GM23248 (cell line): ENCODE results near the gene RRAS. TPM values are rescaled to one million over a fixed set of nuclear protein-coding genes. Genes with fewer than 3 reads are reported as not detected.

Source experiments
- DNase-seq: peaks from one replicate; pipeline ENCODE4 v3.0.0-alpha.2; 2015
- H2AFZ ChIP-seq: fragments of 200-600 bp; sonication (generic); 2 replicates; pipeline ENCODE4 v1.6.1; 2016; ENCODE audit warnings: antibody characterized with exemption
- H3F3A ChIP-seq: fragments of 200-600 bp; sonication (generic); 2 replicates; pipeline ENCODE4 v1.6.1; 2016; ENCODE audit warnings: mild to moderate bottlenecking, antibody characterized with exemption, mixed run types; ENCODE audit not compliant: insufficient read depth
- H3K27ac ChIP-seq: fragments of 200-600 bp; sonication (generic); 2 replicates; pipeline ENCODE4 v1.5.1; 2016; ENCODE audit warnings: mild to moderate bottlenecking
- H3K27me3 ChIP-seq: fragments of 200-600 bp; sonication (generic); replicated peaks from 2 replicates; pipeline ENCODE4 v1.6.1; 2016; ENCODE audit warnings: mild to moderate bottlenecking; ENCODE audit not compliant: insufficient read depth
- H3K36me3 ChIP-seq: fragments of 200-600 bp; sonication (generic); 2 replicates; pipeline ENCODE4 v1.6.1; 2016; ENCODE audit warnings: low read depth, mild to moderate bottlenecking
- H3K4me1 ChIP-seq: fragments of 200-600 bp; sonication (generic); 2 replicates; pipeline ENCODE4 v1.6.1; 2016; ENCODE audit warnings: mild to moderate bottlenecking; ENCODE audit not compliant: insufficient read depth
- H3K4me2 ChIP-seq: fragments of 200-600 bp; sonication (generic); one replicate; pipeline ENCODE4 v1.6.1; 2016; ENCODE audit warnings: mild to moderate bottlenecking; ENCODE audit not compliant: unreplicated experiment
- H3K4me3 ChIP-seq: fragments of 200-600 bp; sonication (generic); 2 replicates; pipeline ENCODE4 v1.5.1; 2016; ENCODE audit warnings: mild to moderate bottlenecking
- H3K79me2 ChIP-seq: fragments of 200-600 bp; sonication (generic); 2 replicates; pipeline ENCODE4 v1.6.1; 2016; ENCODE audit warnings: mild to moderate bottlenecking; ENCODE audit not compliant: insufficient read depth
- H3K9ac ChIP-seq: fragments of 200-600 bp; sonication (generic); 2 replicates; pipeline ENCODE4 v1.6.1; 2016; ENCODE audit warnings: mild to moderate bottlenecking
- H3K9me2 ChIP-seq: fragments of 200-600 bp; sonication (generic); 2 replicates; pipeline ENCODE4 v1.6.1; 2016; ENCODE audit warnings: mixed run types, mild to moderate bottlenecking, moderate library complexity; ENCODE audit not compliant: insufficient read depth
- H3K9me3 ChIP-seq: fragments of 200-600 bp; sonication (generic); one replicate; pipeline ENCODE4 v1.6.1; 2017; ENCODE audit warnings: low read depth
- H4K20me1 ChIP-seq: fragments of 200-600 bp; sonication (generic); 2 replicates; pipeline ENCODE4 v1.6.0; 2016; ENCODE audit not compliant: insufficient read depth
- EZH2 ChIP-seq: fragments of 200-600 bp; sonication (generic); IDR thresholded peaks from 2 replicates; pipeline ENCODE4 v1.6.1; 2018; ENCODE audit warnings: antibody characterized with exemption, mild to moderate bottlenecking; ENCODE audit not compliant: insufficient read depth, poor library complexity, severe bottlenecking
- EZH2phosphoT487 ChIP-seq: fragments of 200-600 bp; sonication (generic); IDR thresholded peaks from 2 replicates; pipeline ENCODE4 v1.6.1; 2018; ENCODE audit warnings: antibody characterized with exemption, moderate library complexity, mild to moderate bottlenecking, low read depth; ENCODE audit not compliant: insufficient read depth
- WGBS, 2 experiments: methylation state at CpG; one replicate each; pipeline ENCODE4 v1.1.6; 2015 to 2017; ENCODE audit warnings: low lambda C conversion rate in 2 of 2, low coverage in 1 of 2; ENCODE audit errors: missing lambda C conversion rate in 2 of 2; 5-methylcytosine and 5-hydroxymethylcytosine counted together
- in situ Hi-C: fragments of 300-500 bp; cut with MboI; formaldehyde crosslinking; loops from 2 replicates; pipeline ENCODE4 v1.15.0; 2020
- polyA plus RNA-seq: library from polyadenylated mRNA; unstranded; fragments of >200 nt; fragmentation: Nextera tagmentation; extraction: Ambion mirVana; gene quantifications from 2 replicates; pipeline ENCODE4 v1.2.1, GENCODE V29; 2016
- total RNA-seq: library from RNA; depleted of rRNA; stranded (reverse); fragments of >200 nt; shearing (Covaris generic); gene quantifications from 2 replicates; pipeline ENCODE4 v1.2.3, GENCODE V29; 2014

Gene RRAS
- total and polyA plus RNA-seq, 2 experiments from 2014 or later, result 116 to 337 TPM

- Histone ChIP-seq H3K36me3 (peaks cover 30% of the 10 kb centered on the region; the same call in 1 of the 2 replicates), H3K4me2 (no peak overlapping the region), H3K9me3 (no peaks in the 10 kb centered on the region), H3K27me3 (no peaks in the 10 kb centered on the region), H3K9me2 (no peaks in the 10 kb centered on the region), H3K27ac (no peak overlapping the region), H3F3A (no peaks in the 10 kb centered on the region), H3K4me3 (no peak overlapping the region), H2AFZ (no peak overlapping the region), H4K20me1 (no peaks in the 10 kb centered on the region), H3K9ac (no peak overlapping the region), H3K79me2 (peaks cover 94% of the 10 kb centered on the region), H3K4me1 (no peaks in the 10 kb centered on the region)
- TF ChIP-seq EZH2 (no peak), EZH2phosphoT487 (no peak)
- in situ Hi-C loops, result no loop called here
- WGBS, 2 experiments, result 93 to 95% methylated on average over 24 to 38 of the region's 38 CpGs
- DNase-seq, result no peak
Observed at GRCh38 chr19:49601482-49602038, 38.4 kb downstream of the RRAS start.

- Histone ChIP-seq H3K9ac (no peak overlapping the region), H3K36me3 (peaks cover 29% of the 10 kb centered on the region; the same call in 1 of the 2 replicates), H3K4me1 (no peaks in the 10 kb centered on the region), H3K9me2 (no peaks in the 10 kb centered on the region), H4K20me1 (no peaks in the 10 kb centered on the region), H3K27me3 (no peaks in the 10 kb centered on the region), H3K4me3 (no peak overlapping the region), H2AFZ (no peak overlapping the region), H3F3A (no peaks in the 10 kb centered on the region), H3K4me2 (no peak overlapping the region), H3K9me3 (no peaks in the 10 kb centered on the region), H3K27ac (no peak overlapping the region), H3K79me2 (peaks cover 88% of the 10 kb centered on the region)
- in situ Hi-C loops, result no loop called here
- no peak for DNase-seq
- 89 to 90% methylated on average over 22 to 26 of the region's 26 CpGs for WGBS, 2 experiments
- TF ChIP-seq EZH2phosphoT487 (no peak), EZH2 (no peak)
Observed at GRCh38 chr19:49599378-49600295, 40.3 kb downstream of the RRAS start.

GRCh38 chr19:49597703-49597974 is 42.3 kb downstream of the RRAS start:
- peaks cover 9% of the 10 kb centered on the region for H3K4me1 ChIP-seq
- H3K9me2 ChIP-seq, result no peaks in the 10 kb centered on the region
- no peak overlapping the region for H3K4me3 ChIP-seq
- no peak overlapping the region for H3K4me2 ChIP-seq
- no peak for TF ChIP-seq EZH2phosphoT487
- TF ChIP-seq EZH2, result no peak
- peaks cover 14% of the 10 kb centered on the region; the same call in 1 of the 2 replicates for H3K36me3 ChIP-seq
- in situ Hi-C loops, result no loop called here
- no peak overlapping the region for H3K9ac ChIP-seq
- no peak for DNase-seq
- H3F3A ChIP-seq, result peaks cover 9% of the 10 kb centered on the region
- H3K27me3 ChIP-seq, result no peaks in the 10 kb centered on the region
- peaks cover 6% of the 10 kb centered on the region; the same call in 1 of the 2 replicates for H4K20me1 ChIP-seq
- no peaks in the 10 kb centered on the region for H3K9me3 ChIP-seq
- no peak overlapping the region for H3K27ac ChIP-seq
- H3K79me2 ChIP-seq, result peaks cover 87% of the 10 kb centered on the region
- WGBS, 2 experiments, result 91 to 95% methylated on average over 21 to 29 of the region's 29 CpGs
- H2AFZ ChIP-seq, result no peak overlapping the region

- Histone ChIP-seq H3F3A (peaks cover 13% of the 10 kb centered on the region), H3K9me3 (no peaks in the 10 kb centered on the region), H3K4me2 (no peak overlapping the region), H4K20me1 (peaks cover 6% of the 10 kb centered on the region; the same call in 1 of the 2 replicates), H3K9me2 (no peaks in the 10 kb centered on the region), H3K4me3 (no peak overlapping the region), H3K79me2 (peaks cover 87% of the 10 kb centered on the region), H3K9ac (no peak overlapping the region), H3K36me3 (peaks cover 9% of the 10 kb centered on the region; the same call in 1 of the 2 replicates), H3K27me3 (no peaks in the 10 kb centered on the region), H2AFZ (no peak overlapping the region), H3K27ac (no peak overlapping the region), H3K4me1 (peaks cover 9% of the 10 kb centered on the region)
- WGBS, 2 experiments, result 95 to 98% methylated on average over 31 to 65 of the region's 65 CpGs
- in situ Hi-C loops, result no loop called here
- TF ChIP-seq EZH2phosphoT487 (no peak), EZH2 (no peak)
- no peak for DNase-seq
Observed at GRCh38 chr19:49596954-49597702, 42.8 kb downstream of the RRAS start.
